ENCODE data around the gene MAN1C1. TPM values are rescaled to one million over a fixed set of nuclear protein-coding genes. Genes with fewer than 3 reads are reported as not detected.

Gene MAN1C1
- polyA plus RNA-seq, 1 of the 3 experiments (the other 2 are of a cell fraction) = 0.20 TPM

GRCh38 chr1:25831569-25832196, 215.1 kb downstream of the MAN1C1 start:
- 78% methylated on average over 5 of the region's 5 CpGs for WGBS (ENCODE audit: low lambda C conversion rate)
- Histone ChIP-seq H3K79me2 (ENCODE audit: insufficient read depth) (no peaks in the 10 kb centered on the region), H3K27ac (ENCODE audit: low read depth in 2 of 2, low read length in 1 of 2) (no peak overlapping the region), H3K9me3 (no peaks in the 10 kb centered on the region), H3K27me3 (ENCODE audit: insufficient read depth) (no peaks in the 10 kb centered on the region), H3K4me2 (no peak overlapping the region), H3K9me2 (no peaks in the 10 kb centered on the region), H4K20me1 (ENCODE audit: insufficient read depth) (no peaks in the 10 kb centered on the region), H3F3A (replicated peaks; ENCODE audit: insufficient read depth) (peaks cover 8% of the 10 kb centered on the region), H3K9ac (no peak overlapping the region), H2AFZ (ENCODE audit: low read depth) (no peak overlapping the region), H3K36me3 (replicated peaks in 1 of 2; ENCODE audit: control insufficient read depth in 1 of 2, insufficient read depth in 2 of 2, low read length in 1 of 2) (peaks cover 54 to 70% of the 10 kb centered on the region in 2 experiments), H3K4me3 (ENCODE audit: low read depth in 2 of 2, low read length in 1 of 2) (no peak overlapping the region), H3K4me1 (ENCODE audit: control insufficient read depth in 1 of 2, insufficient read depth in 2 of 2, low read depth in 1 of 2, low read length in 1 of 2) (no peaks in the 10 kb centered on the region)
- no peak for TF ChIP-seq MXI1 (IDR thresholded peaks at IDR 0.05; ENCODE audit: low read depth, low read length)
- no peak for TF ChIP-seq YY1 (IDR thresholded peaks at IDR 0.05; ENCODE audit: low read depth)
- no peak for TF ChIP-seq ELF1 (IDR thresholded peaks at IDR 0.05)
- TF ChIP-seq EP300 (IDR thresholded peaks at IDR 0.05; ENCODE audit: borderline replicate concordance in 1 of 2, low read depth in 1 of 2, low read length in 1 of 2) = no peak
- no peak for TF ChIP-seq CHD2 (IDR thresholded peaks at IDR 0.05; ENCODE audit: low read length, partially characterized antibody)
- no peak for TF ChIP-seq RCOR1 (IDR thresholded peaks at IDR 0.05; ENCODE audit: low read length)
- no peak for TF ChIP-seq RXRA (IDR thresholded peaks at IDR 0.05; ENCODE audit: borderline replicate concordance, low read depth)
- no peak for TF ChIP-seq EZH2phosphoT487 (IDR thresholded peaks at IDR 0.05; ENCODE audit: borderline replicate concordance, low read depth)
- no peak for TF ChIP-seq GABPA (IDR thresholded peaks at IDR 0.05; ENCODE audit: low read depth)
- no peak for TF ChIP-seq FOXJ3 (CRISPR knock-in tag; IDR thresholded peaks at IDR 0.05)
- TF ChIP-seq SIN3A (IDR thresholded peaks at IDR 0.05; ENCODE audit: borderline replicate concordance, low read depth, low read length) = no peak
- no peak for TF ChIP-seq TAF1 (IDR thresholded peaks at IDR 0.05; ENCODE audit: borderline replicate concordance, low read depth, low read length)
- TF ChIP-seq NFIC (IDR thresholded peaks at IDR 0.05; ENCODE audit: borderline replicate concordance) = no peak
- no peak for TF ChIP-seq TCF12 (IDR thresholded peaks at IDR 0.05)
- no peak for TF ChIP-seq RFX5 (IDR thresholded peaks at IDR 0.05; ENCODE audit: low read length)
- no peak for DNase-seq
- POLR2A ChIA-PET = interaction anchor here (0.9 kb wide), 1 partner anchor 185 kb away, joined by 3 read pairs; no protein-coding TSS in a partner anchor
- CTCF ChIA-PET = interaction anchor here (1.1 to 2.4 kb wide), 5 partner anchors 9 to 166 kb away, joined by 3 to 8 read pairs (median 7); partner anchors contain the start of gene PAFAH2

- Histone ChIP-seq H3K9me3 (no peaks in the 10 kb centered on the region), H3K4me1 (ENCODE audit: control insufficient read depth in 1 of 2, insufficient read depth in 2 of 2, low read depth in 1 of 2, low read length in 1 of 2) (no peaks in the 10 kb centered on the region), H3K9ac (no peak overlapping the region), H2AFZ (ENCODE audit: low read depth) (no peak overlapping the region), H3K36me3 (replicated peaks in 1 of 2; ENCODE audit: control insufficient read depth in 1 of 2, insufficient read depth in 2 of 2, low read length in 1 of 2) (peaks cover 46 to 69% of the 10 kb centered on the region in 2 experiments), H3F3A (replicated peaks; ENCODE audit: insufficient read depth) (peaks cover 13% of the 10 kb centered on the region), H3K9me2 (no peaks in the 10 kb centered on the region), H3K79me2 (ENCODE audit: insufficient read depth) (no peaks in the 10 kb centered on the region), H3K4me3 (ENCODE audit: low read depth in 2 of 2, low read length in 1 of 2) (no peak overlapping the region), H4K20me1 (ENCODE audit: insufficient read depth) (no peaks in the 10 kb centered on the region), H3K27ac (ENCODE audit: low read depth in 2 of 2, low read length in 1 of 2) (no peak overlapping the region), H3K27me3 (ENCODE audit: insufficient read depth) (no peaks in the 10 kb centered on the region), H3K4me2 (no peak overlapping the region)
- POLR2A ChIA-PET = interaction anchor here (0.9 kb wide), 1 partner anchor 184 kb away, joined by 3 read pairs; no protein-coding TSS in a partner anchor
- WGBS (ENCODE audit: low lambda C conversion rate) = 96% methylated on average over 5 of the region's 6 CpGs
- CTCF ChIA-PET = interaction anchor here (1.1 to 2.4 kb wide), 4 partner anchors 8 to 165 kb away, joined by 3 to 8 read pairs (median 7); partner anchors contain the start of gene PAFAH2
- TF ChIP-seq NRF1 (IDR thresholded peaks at IDR 0.05; ENCODE audit: low read depth, low read length) (no peak), PBX3 (IDR thresholded peaks at IDR 0.05) (no peak), SMC3 (IDR thresholded peaks at IDR 0.05; ENCODE audit: low read depth, low read length) (no peak), SIN3A (IDR thresholded peaks at IDR 0.05; ENCODE audit: borderline replicate concordance, low read depth, low read length) (no peak), ELF1 (IDR thresholded peaks at IDR 0.05) (no peak)
- DNase-seq = no peak
Observed at GRCh38 chr1:25832336-25833037, 215.9 kb downstream of the MAN1C1 start.
